Measurements from ENCODE around the gene EIF2B5. TPM values are rescaled to one million over a fixed set of nuclear protein-coding genes. Genes with fewer than 3 reads are reported as not detected.
A peak's percentile ranks its signal among the peaks of the same experiment; 100 is the strongest.

The EIF2B5 gene
- total RNA-seq, 1 experiment from 2014 or later, result 66.4 TPM

DNA sequence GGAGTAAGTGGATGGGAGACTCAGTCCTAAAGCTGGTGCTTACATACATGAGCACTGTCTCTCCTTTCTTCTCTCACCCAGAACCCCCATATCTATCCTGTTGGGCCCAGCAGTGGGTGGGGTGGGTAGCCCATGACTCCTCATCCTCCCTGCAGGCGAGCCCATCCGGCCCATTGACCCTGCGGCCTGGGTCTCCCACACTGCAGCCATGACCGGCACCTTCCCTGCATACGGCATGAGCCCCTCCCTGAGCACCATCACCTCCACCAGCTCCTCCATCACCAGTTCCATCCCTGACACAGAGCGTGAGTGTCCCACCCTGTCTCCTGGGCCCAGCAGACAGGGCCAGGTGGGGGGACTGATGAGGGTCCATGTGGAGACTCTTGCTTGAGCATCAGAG is 31.5 kb downstream of the EIF2B5 start:
- no peak for DNase-seq (ENCODE audit: low read depth, low spot score)
- in situ Hi-C loops (cut with HindIII; ENCODE audit: low pct_unique_long_range_greater_than_20kb, low sequenced_read_pairs), result no loop called here

DNA sequence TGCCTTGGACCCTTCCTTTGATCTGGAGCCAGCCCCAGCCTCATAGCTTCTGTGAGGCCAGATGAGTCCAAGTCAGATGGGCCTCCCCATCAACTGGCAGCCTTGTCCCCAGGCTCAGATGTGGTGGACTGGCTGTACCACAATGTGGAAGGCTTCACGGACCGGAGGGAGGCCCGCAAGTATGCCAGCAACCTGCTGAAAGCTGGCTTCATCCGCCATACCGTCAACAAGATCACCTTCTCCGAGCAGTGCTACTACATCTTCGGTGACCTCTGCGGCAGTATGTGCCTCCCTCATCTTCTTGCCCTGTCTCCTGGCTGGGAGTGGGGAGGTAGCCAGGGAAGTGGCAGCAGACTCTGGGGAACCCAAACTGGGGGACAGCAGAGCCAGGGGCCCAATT is 32.6 kb downstream of the EIF2B5 start:
- in situ Hi-C loops (cut with HindIII; ENCODE audit: low pct_unique_long_range_greater_than_20kb, low sequenced_read_pairs), result no loop called here
- DNase-seq (ENCODE audit: low read depth, low spot score), result no peak

DNA sequence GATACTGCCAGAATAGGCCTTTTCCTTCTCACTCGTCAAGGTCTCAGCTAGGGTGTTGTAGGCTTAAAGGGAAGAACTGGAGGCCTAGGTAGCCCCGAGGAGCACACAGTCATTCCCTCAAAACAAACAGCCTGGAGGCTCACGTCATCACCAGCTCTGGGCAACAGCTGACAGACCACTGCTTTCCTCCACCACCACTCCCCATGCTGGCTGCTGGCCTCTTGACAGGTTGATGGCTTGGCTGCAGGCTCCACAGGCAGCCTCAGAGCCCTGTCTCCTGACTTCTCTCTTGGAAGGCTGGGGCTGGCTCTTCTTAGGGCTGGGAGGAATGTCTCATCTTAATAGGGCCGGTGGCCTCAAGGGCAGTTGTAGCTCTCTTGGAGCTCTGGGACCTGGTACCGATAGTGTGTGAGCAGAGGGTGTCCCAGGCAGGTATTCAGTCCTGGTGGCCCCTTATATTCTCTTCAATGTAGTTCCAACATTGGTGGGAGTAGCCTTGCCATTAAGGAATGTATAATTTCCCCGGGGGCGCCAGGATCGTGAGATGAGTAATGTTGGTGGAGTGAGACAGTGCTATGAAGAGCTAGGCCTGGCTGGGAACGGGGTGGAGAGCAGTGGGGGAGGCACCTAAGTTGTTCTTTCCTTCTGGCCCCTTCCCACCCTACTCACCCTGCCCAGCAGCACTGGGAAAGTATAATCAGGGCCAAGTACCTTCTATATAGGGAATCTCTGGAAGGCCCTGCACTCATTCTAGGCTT is 33.4 kb downstream of the EIF2B5 start:
- DNase-seq (ENCODE audit: low read depth, low spot score), result no peak

DNA sequence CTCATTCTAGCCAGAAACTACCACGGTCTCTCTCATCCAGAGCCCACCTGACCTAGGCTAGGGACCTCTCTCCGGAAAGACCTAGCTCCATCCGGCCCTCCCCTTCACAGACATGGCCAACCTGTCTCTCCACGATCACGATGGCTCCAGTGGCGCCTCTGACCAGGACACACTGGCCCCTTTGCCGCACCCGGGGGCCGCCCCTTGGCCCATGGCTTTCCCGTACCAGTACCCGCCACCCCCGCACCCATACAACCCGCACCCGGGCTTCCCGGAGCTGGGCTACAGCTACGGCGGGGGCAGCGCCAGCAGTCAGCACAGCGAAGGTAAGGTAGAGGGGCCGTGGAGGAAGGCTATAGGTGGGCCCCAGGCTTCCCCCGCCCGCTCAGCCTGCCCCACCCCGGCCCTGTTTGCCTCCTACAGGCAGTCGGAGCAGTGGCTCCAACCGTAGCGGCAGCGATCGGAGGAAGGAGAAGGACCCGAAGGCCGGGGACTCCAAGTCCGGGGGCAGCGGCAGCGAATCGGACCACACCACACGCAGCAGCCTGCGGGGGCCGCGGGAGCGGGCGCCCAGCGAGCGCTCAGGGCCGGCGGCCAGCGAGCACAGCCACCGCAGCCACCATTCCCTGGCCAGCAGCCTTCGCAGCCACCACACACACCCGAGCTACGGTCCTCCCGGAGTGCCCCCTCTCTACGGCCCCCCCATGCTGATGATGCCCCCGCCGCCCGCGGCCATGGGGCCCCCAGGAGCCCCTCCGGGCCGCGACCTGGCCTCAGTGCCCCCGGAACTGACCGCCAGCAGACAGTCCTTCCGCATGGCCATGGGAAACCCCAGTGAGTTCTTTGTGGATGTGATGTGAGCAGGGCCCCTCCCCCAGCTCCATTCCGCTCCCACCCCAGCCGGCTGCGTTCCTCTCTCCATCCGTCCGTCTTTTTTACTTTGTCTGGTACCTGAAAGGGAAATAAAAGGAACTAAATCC is 35.0 kb downstream of the EIF2B5 start:
- in situ Hi-C loops (cut with HindIII; ENCODE audit: low pct_unique_long_range_greater_than_20kb, low sequenced_read_pairs), result no loop called here
- no peak for DNase-seq (ENCODE audit: low read depth, low spot score)

More for the DNA sequence above, 33.4 kb downstream of the EIF2B5 start:
- in situ Hi-C loops (cut with HindIII; ENCODE audit: low pct_unique_long_range_greater_than_20kb, low sequenced_read_pairs), result no loop called here

DNA sequence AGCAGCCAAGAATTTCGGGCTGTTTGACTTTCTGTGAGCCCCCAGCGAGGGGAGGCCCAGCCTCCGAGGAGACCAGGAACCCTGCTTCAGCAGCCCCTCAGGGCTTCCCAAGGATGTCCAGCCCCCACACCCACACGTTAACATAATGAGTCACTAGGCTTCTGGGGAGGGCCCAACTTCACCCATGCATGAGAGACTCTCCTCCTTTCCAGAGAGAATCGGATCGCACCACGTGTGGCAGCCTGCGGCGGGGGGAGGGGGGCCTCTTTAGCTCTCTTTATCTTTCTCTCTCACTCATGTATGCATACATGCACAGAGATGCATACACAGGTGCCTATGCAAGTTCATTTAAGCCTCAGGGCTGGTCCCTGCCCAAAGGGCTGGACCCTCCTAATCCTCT is 36.4 kb downstream of the EIF2B5 start:
- in situ Hi-C loops (cut with HindIII; ENCODE audit: low pct_unique_long_range_greater_than_20kb, low sequenced_read_pairs), result no loop called here
- DNase-seq (ENCODE audit: low read depth, low spot score), result no peak

DNA sequence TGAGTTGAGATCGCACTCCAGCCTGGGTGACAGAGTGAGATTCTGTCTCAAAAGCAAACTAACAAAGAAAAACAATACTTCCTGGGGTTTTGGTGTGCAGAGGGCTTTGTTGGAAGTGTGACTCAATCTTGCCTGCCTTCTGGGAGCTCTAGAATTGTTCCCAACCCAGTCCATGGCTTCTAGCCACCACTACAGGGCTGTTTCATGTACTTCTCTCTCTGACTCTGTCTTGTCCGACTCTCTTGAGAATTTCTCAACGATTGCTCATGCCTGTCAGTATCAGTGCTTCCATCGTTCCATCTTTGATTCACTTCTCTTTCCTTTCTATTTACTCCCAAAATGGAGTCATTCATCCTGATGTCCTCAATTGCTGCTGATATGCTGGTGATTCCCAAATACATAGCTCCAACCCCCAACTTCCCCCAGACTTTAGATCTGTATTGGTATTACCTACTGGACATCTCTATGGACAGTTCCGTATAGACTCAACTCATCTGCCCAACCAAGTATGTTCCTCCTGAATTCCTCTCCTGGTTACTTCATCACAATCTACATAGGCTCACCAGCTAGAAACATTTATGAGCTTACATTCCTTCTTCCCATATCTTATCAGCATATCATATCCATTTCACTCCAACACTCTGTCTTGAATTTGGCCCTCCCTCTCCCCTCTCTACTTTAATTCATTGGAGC is 37.7 kb downstream of the EIF2B5 start:
- in situ Hi-C loops (cut with HindIII; ENCODE audit: low pct_unique_long_range_greater_than_20kb, low sequenced_read_pairs), result no loop called here
- no peak for DNase-seq (ENCODE audit: low read depth, low spot score)

DNA sequence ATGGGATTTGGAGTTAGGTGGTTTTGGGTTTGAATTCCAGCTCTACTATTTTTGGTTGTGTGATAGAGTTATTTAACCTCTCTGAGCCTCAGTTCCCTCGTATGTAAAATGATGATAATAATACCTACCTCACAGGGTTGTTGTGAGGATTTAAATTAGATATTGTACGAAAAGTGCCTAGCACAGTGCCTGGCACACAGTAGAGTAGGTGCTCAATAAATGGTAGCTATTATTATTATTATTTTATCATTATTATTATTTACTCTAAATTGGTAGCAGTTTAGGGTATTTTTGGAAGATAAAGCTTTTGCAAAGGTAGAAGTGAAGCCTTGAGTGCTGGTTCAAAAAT is 38.2 kb downstream of the EIF2B5 start:
- no peak for DNase-seq (ENCODE audit: low read depth, low spot score)
- in situ Hi-C loops (cut with HindIII; ENCODE audit: low pct_unique_long_range_greater_than_20kb, low sequenced_read_pairs), result no loop called here

DNA sequence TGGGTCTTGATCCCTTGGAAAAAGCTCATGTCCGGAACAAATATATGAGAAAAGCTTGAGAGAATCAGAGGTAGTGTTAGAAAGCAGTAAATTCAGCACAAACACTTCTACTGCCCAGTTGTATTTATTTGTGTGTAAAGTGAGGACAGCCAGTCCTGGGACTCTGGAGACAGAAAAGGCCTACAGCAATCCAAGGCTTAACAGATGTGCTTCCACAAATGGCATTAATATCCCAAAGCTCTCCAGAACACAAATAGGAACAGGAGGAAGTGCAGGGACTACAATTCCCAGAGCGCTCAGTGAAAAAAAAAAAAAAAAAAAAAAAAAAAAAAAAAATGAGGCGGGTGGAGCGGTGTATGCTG is 39.1 kb downstream of the EIF2B5 start:
- no peak for DNase-seq (ENCODE audit: low read depth, low spot score)
- in situ Hi-C loops (cut with HindIII; ENCODE audit: low pct_unique_long_range_greater_than_20kb, low sequenced_read_pairs), result no loop called here

DNA sequence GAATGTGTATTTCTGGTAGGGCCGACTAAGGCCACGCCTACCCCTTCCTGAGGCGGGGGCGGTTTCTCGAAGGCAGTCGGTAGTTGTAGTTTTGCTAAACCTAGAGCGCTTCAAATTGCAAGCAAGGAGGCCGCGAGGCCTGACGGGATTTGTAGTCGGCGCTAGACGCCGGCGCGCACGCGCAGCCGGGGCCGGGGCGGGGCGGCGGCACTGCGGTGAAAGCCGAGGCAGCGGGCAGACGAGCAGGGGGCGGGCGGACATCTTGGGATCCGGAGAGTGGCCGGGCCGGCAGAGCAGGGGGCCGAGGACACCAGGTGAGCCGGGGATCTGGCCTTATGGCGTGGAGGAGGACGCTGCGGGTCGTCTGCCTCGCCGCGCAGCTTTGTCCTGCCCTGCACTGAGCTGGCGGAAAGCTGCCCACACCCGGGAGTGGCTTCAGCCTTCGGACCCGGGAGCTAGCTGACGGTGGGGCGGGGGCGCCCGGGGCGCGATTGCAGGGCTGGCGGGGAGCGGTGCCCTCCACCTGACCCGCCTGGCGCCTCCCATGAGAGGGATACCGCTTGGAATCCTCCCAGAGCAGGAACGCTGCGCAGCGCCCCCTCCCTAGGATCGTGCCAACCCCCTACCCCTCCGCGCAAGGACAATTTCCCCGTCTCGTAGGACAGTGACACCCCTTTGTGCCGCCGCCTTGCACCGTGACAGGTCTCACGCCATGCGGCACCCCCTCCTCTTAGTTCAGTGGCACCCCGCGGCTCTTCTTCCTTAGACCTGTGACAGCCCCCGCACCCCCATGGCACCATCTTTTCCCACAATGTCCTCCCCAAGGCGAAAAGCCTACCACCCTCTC is 39.7 kb downstream of the EIF2B5 start, which contains the start of gene AP2M1:
Gene AP2M1, plus strand, starts transcription at position 210 of the 847 bp plus-strand sequence. CDS start 2,139 bp downstream, outside the sequence.
- in situ Hi-C loops (cut with HindIII; ENCODE audit: low pct_unique_long_range_greater_than_20kb, low sequenced_read_pairs), result no loop called here

DNA sequence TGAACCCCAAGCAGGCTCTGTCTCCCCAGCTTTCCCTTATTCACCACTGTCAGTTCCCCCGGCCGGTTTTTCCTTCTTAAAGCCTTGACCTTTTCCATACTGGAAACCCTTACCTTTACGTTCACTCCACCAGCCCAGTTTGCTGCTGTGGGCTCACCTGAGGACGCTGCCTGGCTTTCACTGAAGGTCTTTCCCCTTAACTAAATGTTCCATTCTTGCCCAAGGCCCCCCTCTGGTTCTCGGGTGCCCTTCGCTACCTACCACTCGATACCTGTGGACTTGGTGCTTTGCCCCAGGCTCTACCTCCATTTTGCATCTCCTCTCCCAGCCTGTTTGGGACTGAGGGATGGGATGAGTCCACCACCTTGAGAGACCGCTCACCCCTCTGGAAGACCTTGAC is 40.3 kb downstream of the EIF2B5 start:
- in situ Hi-C loops (cut with HindIII; ENCODE audit: low pct_unique_long_range_greater_than_20kb, low sequenced_read_pairs), result no loop called here
- DNase-seq (ENCODE audit: low read depth, low spot score), result no peak

More for the DNA sequence above, 39.7 kb downstream of the EIF2B5 start, which contains the start of gene AP2M1:
- peak; percentile 99 for DNase-seq (ENCODE audit: low read depth, low spot score)

DNA sequence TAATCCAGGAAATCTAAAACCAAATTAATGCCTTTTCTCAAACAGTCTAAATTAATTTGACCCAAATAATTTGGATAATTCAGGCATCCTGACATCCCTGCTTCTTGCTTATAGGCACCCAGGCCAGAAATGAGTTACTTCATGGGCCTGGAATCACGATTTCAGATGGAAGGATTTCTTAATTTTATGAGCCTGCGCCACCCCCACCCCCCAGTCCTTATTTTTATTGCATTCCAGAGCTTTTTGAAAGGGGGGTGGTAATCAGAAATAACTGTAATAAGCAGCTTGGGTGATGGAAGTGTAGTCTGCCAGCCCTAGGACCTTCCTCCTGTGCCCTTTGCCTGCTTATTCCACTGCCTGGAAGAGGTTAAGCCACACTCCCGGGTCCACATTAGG is 40.8 kb downstream of the EIF2B5 start:
- no peak for DNase-seq (ENCODE audit: low read depth, low spot score)
- in situ Hi-C loops (cut with HindIII; ENCODE audit: low pct_unique_long_range_greater_than_20kb, low sequenced_read_pairs), result no loop called here

DNA sequence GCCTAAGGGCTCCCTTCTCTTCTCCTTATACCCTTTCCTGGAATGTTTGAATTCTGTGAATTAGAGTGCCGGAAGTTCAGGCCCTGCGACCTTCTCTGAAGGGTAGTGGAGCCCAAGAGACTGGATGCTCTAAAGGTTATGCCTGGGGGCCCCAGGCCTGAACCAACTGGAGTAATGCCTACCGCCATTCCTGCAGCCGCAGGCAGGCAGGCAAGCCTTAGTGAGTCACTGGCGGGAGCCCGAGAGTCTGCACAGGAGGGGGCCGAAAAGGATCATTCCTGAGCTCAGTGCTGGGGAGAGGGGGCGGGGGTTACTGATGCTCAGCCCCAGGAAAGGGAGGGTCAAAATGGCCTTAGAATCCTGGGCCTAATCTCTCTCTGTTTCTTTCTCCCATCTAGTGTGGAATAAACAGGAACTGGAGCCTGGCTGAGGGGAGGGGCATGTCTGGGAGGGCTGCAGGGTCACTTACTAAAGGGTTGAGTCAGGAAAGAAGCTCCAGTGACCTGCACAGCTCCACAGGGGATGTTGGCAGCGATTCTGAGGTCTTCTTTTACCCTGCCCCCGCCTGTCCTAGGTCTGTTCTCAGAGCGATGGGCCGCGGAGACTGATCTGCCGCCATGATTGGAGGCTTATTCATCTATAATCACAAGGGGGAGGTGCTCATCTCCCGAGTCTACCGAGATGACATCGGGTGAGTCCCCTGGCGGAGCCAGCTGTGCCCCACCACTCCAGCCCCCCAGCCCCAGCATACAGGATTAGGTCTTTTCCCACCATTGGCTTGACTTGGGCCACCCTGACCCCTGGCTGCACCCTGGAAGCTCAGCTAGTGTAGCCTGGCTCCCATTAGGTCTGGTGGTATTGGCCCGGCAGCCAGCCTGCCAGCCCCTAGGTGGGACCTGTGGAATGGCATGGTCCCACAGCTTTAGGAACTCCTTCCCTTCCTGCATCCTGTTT is 41.5 kb downstream of the EIF2B5 start:
- in situ Hi-C loops (cut with HindIII; ENCODE audit: low pct_unique_long_range_greater_than_20kb, low sequenced_read_pairs), result no loop called here
- DNase-seq (ENCODE audit: low read depth, low spot score), result peak; percentile 64

DNA sequence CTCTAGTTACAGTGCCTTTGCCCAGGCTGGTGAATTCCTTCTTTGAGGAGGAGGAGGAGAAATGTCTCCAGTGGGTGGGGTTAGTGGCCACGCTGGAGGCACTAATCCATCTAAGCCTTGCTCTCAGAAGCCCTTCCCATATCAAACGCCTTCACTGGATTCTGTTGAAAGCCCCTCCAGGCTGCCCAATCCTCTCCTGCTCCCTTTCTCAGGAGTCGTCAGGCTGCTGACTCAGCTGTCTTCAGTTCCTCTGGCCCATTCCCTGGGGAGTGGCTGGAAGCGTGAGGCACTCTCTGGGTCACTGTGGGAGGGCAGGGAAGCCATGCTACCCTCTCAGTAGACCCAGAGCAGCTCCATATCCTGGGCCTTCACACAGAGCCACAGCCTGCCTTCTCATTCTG is 42.2 kb downstream of the EIF2B5 start:
- no peak for DNase-seq (ENCODE audit: low read depth, low spot score)

DNA sequence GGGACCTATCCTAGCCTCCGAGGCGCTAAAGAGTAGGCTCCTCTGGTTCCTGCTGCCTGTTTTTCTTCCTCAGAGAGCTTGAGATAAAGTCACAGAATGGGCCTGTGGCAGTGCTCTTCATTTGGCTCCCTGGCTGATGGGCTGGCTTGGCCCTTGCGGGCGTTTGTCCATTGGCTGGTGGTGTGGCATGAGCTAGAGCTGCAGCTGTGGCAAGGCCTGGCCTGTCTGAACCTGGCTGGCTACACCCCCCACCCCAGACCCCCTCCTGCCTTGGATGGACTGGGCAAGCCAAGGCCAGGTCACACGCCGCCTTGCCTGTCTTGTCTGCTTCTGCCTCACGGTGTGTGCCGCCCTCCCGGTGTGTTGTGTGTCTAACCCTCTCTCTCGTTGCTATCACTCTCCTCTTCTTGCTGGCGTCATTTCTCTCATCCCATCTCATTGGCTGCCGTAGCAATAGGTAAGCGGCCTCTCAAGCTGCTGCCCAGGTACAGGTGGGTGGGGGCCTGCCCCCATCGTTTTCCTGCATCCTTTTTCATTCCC is 42.7 kb downstream of the EIF2B5 start:
- DNase-seq (ENCODE audit: low read depth, low spot score), result no peak
- in situ Hi-C loops (cut with HindIII; ENCODE audit: low pct_unique_long_range_greater_than_20kb, low sequenced_read_pairs), result no loop called here

More for the DNA sequence above, 42.2 kb downstream of the EIF2B5 start:
- in situ Hi-C loops (cut with HindIII; ENCODE audit: low pct_unique_long_range_greater_than_20kb, low sequenced_read_pairs), result no loop called here

DNA sequence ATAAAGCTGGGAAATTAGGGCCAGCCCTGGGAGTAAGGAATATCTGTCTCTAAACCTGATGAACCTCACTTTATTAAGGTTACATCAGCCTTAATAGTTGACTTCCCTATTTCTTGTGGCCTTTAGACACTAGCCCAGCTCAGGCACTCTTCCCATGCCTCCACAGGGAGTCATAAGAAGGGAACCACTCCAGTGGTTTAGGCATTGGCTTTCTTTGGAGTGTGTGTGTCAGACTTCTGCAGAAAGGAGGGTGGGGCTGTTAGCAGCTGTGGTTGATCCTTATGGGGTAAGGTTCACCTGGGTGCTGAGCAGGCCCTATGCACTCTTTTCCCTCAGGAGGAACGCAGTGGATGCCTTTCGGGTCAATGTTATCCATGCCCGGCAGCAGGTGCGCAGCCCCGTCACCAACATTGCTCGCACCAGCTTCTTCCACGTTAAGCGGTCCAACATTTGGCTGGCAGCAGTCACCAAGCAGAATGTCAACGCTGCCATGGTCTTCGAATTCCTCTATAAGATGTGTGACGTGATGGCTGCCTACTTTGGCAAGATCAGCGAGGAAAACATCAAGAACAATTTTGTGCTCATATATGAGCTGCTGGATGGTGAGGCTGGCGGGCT is 43.5 kb downstream of the EIF2B5 start:
- in situ Hi-C loops (cut with HindIII; ENCODE audit: low pct_unique_long_range_greater_than_20kb, low sequenced_read_pairs), result no loop called here
- DNase-seq (ENCODE audit: low read depth, low spot score), result no peak

DNA sequence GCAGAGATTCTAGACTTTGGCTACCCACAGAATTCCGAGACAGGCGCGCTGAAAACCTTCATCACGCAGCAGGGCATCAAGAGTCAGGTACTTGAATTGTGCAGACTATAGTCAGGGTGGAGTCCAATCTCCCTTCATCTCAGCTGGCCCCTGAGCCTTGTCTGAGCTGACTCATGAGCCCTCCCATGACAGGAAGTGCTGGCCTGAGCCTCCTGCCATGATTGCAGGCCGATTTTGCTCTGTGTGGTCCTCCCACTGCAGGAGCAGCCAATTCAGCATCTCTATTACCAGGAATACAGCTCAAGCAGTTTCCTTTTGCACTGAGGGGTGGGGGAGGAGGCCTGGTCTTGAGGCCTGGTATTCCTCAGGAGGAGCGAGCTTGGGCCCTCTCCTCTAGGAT is 45.0 kb downstream of the EIF2B5 start:
- no peak for DNase-seq (ENCODE audit: low read depth, low spot score)

More for the DNA sequence above, 45.0 kb downstream of the EIF2B5 start:
- in situ Hi-C loops (cut with HindIII; ENCODE audit: low pct_unique_long_range_greater_than_20kb, low sequenced_read_pairs), result no loop called here
